GM23338 (cell line): Measurements from ENCODE around the gene CMSS1. TPM values are rescaled to one million over a fixed set of nuclear protein-coding genes. Genes with fewer than 3 reads are reported as not detected.
A peak's percentile ranks its signal among the peaks of the same experiment; 100 is the strongest.

ENCODE experiments used
- ATAC-seq: fragments of 200-7000 bp; cut with Tn5 transposase; 3 replicates; pipeline ENCODE4 v1.9.1; 2020
- DNase-seq: peaks from one replicate; pipeline ENCODE4 v3.0.0-alpha.2; 2015; ENCODE audit warnings: low spot score
- H2AFZ ChIP-seq: fragments of 200-600 bp; sonication (generic); 2 replicates; pipeline ENCODE4 v1.8.0; 2016; ENCODE audit warnings: antibody characterized with exemption, mild to moderate bottlenecking, moderate library complexity
- H3F3A ChIP-seq: fragments of 200-600 bp; sonication (generic); replicated peaks from 2 replicates; pipeline ENCODE4 v1.8.0; 2017; ENCODE audit warnings: antibody characterized with exemption, mixed run types, low read depth
- H3K27ac ChIP-seq: fragments of 200-600 bp; sonication (generic); 2 replicates; pipeline ENCODE4 v1.6.1; 2016; ENCODE audit warnings: low read depth
- H3K27me3 ChIP-seq: fragments of 200-600 bp; sonication (generic); 2 replicates; pipeline ENCODE4 v1.8.0; 2016; ENCODE audit warnings: mild to moderate bottlenecking, mixed run types, moderate library complexity; ENCODE audit not compliant: insufficient read depth
- H3K36me3 ChIP-seq: fragments of 200-600 bp; sonication (generic); 2 replicates; pipeline ENCODE4 v1.8.0; 2016; ENCODE audit warnings: mild to moderate bottlenecking; ENCODE audit not compliant: insufficient read depth
- H3K4me1 ChIP-seq: fragments of 200-600 bp; sonication (generic); 2 replicates; pipeline ENCODE4 v1.8.0; 2016; ENCODE audit warnings: mild to moderate bottlenecking, moderate library complexity; ENCODE audit not compliant: insufficient read depth
- H3K4me2 ChIP-seq: fragments of 200-600 bp; sonication (generic); 2 replicates; pipeline ENCODE4 v1.7.1; 2017; ENCODE audit warnings: mixed run types
- H3K4me3 ChIP-seq: fragments of 200-600 bp; sonication (generic); 2 replicates; pipeline ENCODE4 v1.6.1; 2016; ENCODE audit warnings: mixed run types
- H3K79me2 ChIP-seq: fragments of 200-600 bp; sonication (generic); replicated peaks from 2 replicates; pipeline ENCODE4 v1.8.0; 2017; ENCODE audit warnings: mild to moderate bottlenecking; ENCODE audit not compliant: insufficient read depth
- H3K9me2 ChIP-seq: fragments of 200-600 bp; sonication (generic); 2 replicates; pipeline ENCODE4 v1.8.0; 2017; ENCODE audit not compliant: insufficient read depth
- H4K20me1 ChIP-seq: fragments of 200-600 bp; sonication (generic); replicated peaks from 2 replicates; pipeline ENCODE4 v1.8.0; 2017; ENCODE audit warnings: mild to moderate bottlenecking; ENCODE audit not compliant: insufficient read depth
- H3K27ac Mint-ChIP-seq: 2 replicates; pipeline ENCODE4 v1.8.0; 2020; ENCODE audit warnings: inconsistent platforms, mild to moderate bottlenecking, moderate library complexity, mixed read lengths
- H3K27me3 Mint-ChIP-seq: 3 replicates; pipeline ENCODE4 v1.8.0; 2022; ENCODE audit warnings: low read depth, mild to moderate bottlenecking, moderate library complexity, mixed read lengths, inconsistent platforms; ENCODE audit not compliant: insufficient read depth, poor library complexity
- H3K36me3 Mint-ChIP-seq: 3 replicates; pipeline ENCODE4 v1.8.0; 2021; ENCODE audit warnings: low read depth, mild to moderate bottlenecking, inconsistent platforms, moderate library complexity, mixed read lengths
- H3K4me1 Mint-ChIP-seq: 3 replicates; pipeline ENCODE4 v1.8.0; 2020; ENCODE audit warnings: mild to moderate bottlenecking, inconsistent platforms, mixed read lengths
- H3K4me3 Mint-ChIP-seq: 3 replicates; pipeline ENCODE4 v1.8.0; 2021; ENCODE audit warnings: moderate library complexity, mild to moderate bottlenecking, inconsistent platforms, mixed read lengths
- H3K9me3 Mint-ChIP-seq: 3 replicates; pipeline ENCODE4 v1.8.0; 2020; ENCODE audit warnings: moderate library complexity, mild to moderate bottlenecking, inconsistent platforms, mixed read lengths
- CREB1 ChIP-seq: fragments of 250-450 bp; sonication (Bioruptor Pico); IDR thresholded peaks from 2 replicates; pipeline ENCODE4 v1.5.0; 2020; ENCODE audit warnings: low read depth, mild to moderate bottlenecking, moderate library complexity
- ETS1 ChIP-seq: IDR thresholded peaks from 2 replicates; pipeline ENCODE4 v1.6.1; 2016; ENCODE audit warnings: antibody characterized with exemption
- EZH2 ChIP-seq: fragments of 200-600 bp; sonication (generic); IDR thresholded peaks from one replicate; pipeline ENCODE4 v1.8.0; 2017; ENCODE audit warnings: antibody characterized with exemption, mild to moderate bottlenecking, low read depth; ENCODE audit not compliant: unreplicated experiment
- REST ChIP-seq: IDR thresholded peaks from one replicate; pipeline ENCODE4 v1.6.1; 2018; ENCODE audit warnings: antibody characterized with exemption; ENCODE audit not compliant: unreplicated experiment
- STAT1 ChIP-seq: IDR thresholded peaks from one replicate; pipeline ENCODE4 v1.6.1; 2016; ENCODE audit warnings: antibody characterized with exemption; ENCODE audit not compliant: unreplicated experiment
- ZNF462 ChIP-seq: fragments of 250-450 bp; sonication (Bioruptor Pico); IDR thresholded peaks from 2 replicates; pipeline ENCODE4 v1.5.0; 2020; ENCODE audit warnings: mild to moderate bottlenecking, moderate library complexity
- polyA plus RNA-seq: library from polyadenylated mRNA; unstranded; fragments of >200 nt; fragmentation: Nextera tagmentation; extraction: Ambion mirVana; gene quantifications from 2 replicates; pipeline ENCODE4 v1.2.1, GENCODE V29; 2016
- total RNA-seq: library from RNA; depleted of rRNA; stranded (reverse); fragments of >200 nt; shearing (Covaris generic); gene quantifications from 2 replicates; pipeline ENCODE4 v1.2.3, GENCODE V29; 2014

Gene CMSS1
- total and polyA plus RNA-seq, 2 experiments from 2014 or later = 39.4 to 187 TPM

GRCh38 chr3:99817047-99817436, 620 bp upstream of the CMSS1 start (continued):
- TF ChIP-seq ZNF462 (CRISPR knock-in tag) (no peak), EZH2 (no peak), ETS1 (no peak)

- H3K4me2 ChIP-seq = peak overlapping the region; percentile 82; the same call in 1 of the 2 replicates
- H3K27me3 Mint-ChIP-seq = peaks cover 11% of the 10 kb centered on the region
- H3K4me1 ChIP-seq = peaks cover 3% of the 10 kb centered on the region; the same call in 1 of the 2 replicates
- H3K4me3 Mint-ChIP-seq = peak overlapping the region; percentile 93
- no peak overlapping the region for H2AFZ ChIP-seq
- no peaks in the 10 kb centered on the region for H3K27me3 ChIP-seq
- H3F3A ChIP-seq = no peaks in the 10 kb centered on the region
- no peak overlapping the region for H3K27ac ChIP-seq
- H3K27ac Mint-ChIP-seq = no peak overlapping the region
- H3K9me3 Mint-ChIP-seq = no peaks in the 10 kb centered on the region
- H3K4me3 ChIP-seq = peak overlapping the region; percentile 82; the same call in 1 of the 2 replicates
- DNase-seq (no peak), ATAC-seq (no peak)
- peaks cover 13% of the 10 kb centered on the region for H3K4me1 Mint-ChIP-seq
- no peaks in the 10 kb centered on the region; the same call in 2 of the 3 replicates for H3K36me3 Mint-ChIP-seq
- H4K20me1 ChIP-seq = peaks cover 5% of the 10 kb centered on the region; the same call in 1 of the 2 replicates
- H3K36me3 ChIP-seq = no peaks in the 10 kb centered on the region
- H3K79me2 ChIP-seq = peaks cover 56% of the 10 kb centered on the region
- H3K9me2 ChIP-seq = no peaks in the 10 kb centered on the region
- TF ChIP-seq CREB1 (CRISPR knock-in tag) (no peak), REST (no peak), STAT1 (no peak), EZH2 (no peak)
These were observed 1.2 kb downstream of the CMSS1 start for GRCh38 chr3:99818818-99819217.
